ENCODE data around the gene ARHGEF2.
A peak's percentile ranks its signal among the peaks of the same experiment; 100 is the strongest.

The ARHGEF2 gene

DNA sequence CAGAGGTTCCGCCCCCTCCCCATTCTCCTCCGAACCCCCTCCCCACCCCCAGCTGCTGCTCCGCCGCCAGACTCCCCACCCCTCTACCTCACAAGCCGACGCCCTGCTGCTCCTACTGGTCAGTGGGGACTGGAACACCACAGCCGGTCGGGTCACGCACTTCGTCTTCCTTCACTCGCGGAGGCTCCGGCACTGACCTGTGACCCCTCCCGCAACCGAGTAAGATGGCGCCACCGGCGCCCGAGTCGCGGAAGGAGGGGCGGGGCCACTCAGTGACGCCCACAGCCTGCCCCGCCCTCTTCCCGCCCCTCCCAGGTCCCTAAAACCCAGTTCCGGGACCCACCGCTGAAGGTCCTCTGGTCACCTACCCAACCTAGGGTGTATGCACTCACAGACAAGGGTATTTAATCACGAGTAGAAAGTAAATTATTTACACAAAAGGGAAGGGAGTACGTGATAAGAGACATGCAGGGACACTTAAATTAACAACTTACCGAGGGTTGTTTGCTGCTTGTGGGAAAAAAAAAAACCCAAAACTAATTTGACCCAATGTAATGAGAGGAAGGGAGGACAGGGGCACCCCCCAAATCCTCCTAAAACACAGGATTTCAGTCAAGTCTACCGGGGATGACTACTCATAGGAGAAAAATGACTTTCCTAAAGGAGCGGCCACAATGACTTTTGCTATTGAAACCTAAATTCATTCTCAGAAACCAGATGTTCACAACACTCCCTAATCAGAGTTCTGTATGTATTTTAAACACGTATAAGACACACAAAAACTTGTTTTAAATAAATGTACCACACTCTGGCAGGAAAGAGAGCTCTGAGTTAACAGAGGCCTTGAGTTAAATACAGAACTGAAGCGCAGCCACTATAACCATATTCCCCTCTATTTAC lies 66.9 kb downstream of the ARHGEF2 start, which contains the start of gene RIT1:
Gene RIT1 (minus strand): TSS at position 194 of the 900 bp plus-strand sequence. CDS start 588 bp downstream, outside the sequence.
- DNase-seq (ENCODE audit: low read depth in 3 of 3), result peak; percentile 72 to 83 (median 74)

DNA sequence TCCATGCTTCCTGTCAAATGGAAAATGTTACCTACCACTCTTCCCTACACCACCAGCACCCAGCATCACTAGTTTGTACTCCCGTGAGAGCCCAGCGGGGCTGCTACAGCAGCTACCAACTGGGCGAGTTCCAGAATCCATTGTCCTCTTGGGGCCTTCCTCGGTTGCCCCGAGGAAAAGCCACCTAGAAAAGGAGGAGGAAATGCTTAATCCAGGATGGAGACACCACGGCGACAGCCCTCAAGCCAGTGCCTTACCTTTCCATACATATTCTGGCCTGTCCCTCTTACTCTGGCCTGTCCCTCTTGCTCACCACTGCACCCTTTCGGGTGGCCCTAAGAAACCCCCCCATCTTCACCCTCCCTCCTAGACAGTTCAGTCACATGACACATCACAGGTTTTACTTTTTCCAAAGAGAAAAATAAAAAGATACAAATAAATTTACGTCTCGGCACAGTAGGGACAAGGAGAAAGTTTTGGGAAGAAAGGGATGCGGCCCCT lies 67.7 kb downstream of the ARHGEF2 start:
- DNase-seq (ENCODE audit: low read depth in 3 of 3), result peak in 1 of 3 experiments; percentile 8

DNA sequence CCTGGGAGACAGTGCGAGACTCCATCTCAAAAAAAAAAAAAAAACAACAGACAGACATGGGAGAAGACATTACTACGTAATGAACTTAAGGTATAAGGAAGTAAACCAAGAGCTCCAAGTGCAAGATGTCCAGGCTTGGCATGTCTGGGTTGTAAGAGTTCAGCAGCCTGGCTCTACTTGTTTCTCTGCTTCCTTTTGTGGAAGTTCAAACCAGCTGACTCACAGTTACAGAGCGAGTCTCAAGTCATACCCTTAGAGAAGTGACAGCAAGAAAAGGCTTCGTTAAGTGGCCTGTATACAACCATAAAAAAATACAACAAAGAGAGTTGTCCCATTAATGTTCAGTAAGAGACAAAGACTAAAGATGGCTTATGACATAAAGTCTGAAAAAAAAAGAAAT lies 68.5 kb downstream of the ARHGEF2 start:
- no peak for DNase-seq (ENCODE audit: low read depth in 3 of 3)

DNA sequence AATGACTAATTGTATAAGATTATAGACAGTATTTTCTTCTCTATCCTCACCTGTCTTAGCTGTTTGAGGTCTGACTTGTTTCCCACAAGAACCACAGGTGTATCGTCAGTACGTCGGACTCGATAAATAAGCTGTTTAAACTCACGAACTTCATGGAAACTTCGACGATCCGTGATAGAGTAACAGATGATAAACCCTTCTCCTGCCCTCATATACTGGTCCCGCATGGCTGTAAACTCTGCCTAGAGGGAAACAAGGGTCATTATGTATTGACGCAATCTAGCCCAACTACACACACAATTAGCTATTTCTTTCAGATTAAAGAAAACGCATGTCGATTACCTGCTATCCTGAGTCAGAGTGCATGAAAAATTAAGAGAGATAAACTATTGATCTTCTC lies 74.1 kb downstream of the ARHGEF2 start:
- DNase-seq (ENCODE audit: low read depth in 3 of 3), result no peak

DNA sequence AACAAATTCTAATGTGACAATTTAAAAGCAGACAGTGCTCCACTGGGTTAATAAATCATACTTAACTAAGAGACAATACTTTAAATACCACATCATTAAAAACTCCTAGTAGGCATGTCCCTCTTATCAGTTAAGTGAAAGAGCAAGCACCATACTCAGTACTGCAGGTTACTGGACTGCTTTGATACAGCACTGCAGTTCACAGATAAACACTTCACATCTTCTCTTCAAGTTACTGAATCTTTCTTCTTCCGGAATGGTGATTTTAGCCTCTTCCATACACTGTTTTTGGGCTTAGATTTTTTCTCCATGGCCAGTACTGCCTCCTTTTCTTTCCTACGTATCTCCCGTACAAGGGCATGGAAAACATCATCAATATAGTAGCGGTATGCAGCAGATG lies 78.2 kb downstream of the ARHGEF2 start:
- no peak for DNase-seq (ENCODE audit: low read depth in 3 of 3)

DNA sequence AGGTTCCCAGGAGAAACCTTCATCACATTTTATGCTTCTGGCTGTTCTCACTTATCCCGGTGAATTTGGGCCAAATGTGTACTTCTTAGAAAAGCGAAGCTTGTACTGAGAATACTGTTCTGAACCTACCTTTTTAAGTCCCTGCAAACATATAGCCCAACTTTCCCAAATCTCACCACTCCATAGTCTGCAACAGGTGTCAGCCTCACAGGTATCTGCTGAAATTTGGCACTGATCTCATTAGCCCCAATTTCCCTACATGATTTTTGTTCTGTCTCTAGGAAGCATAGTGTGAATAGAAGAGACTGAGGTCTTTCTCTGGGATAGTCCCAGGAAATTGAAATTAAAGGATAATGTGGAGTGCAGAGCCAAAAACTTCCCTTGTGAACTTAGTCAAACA lies 78.7 kb downstream of the ARHGEF2 start:
- no peak for DNase-seq (ENCODE audit: low read depth in 3 of 3)

DNA sequence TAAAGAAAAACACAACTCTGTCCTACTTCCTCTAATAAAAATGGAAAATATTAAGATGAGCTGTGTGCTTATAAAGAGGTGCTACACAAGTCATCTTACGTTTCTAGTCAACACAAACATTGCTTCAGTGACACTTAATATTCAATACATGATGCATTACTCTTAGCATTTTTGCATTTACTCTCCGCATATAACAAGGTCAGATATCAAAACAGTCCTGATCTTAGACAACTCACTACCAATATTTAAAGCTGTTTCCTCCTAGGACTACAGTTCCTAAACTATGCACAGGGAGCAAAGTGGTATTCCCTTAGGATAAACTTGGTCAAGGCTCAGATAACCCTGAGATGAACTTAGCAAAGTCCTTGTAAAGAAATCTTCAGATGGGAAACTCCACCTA lies 79.5 kb downstream of the ARHGEF2 start:
- no peak for DNase-seq (ENCODE audit: low read depth in 3 of 3)

DNA sequence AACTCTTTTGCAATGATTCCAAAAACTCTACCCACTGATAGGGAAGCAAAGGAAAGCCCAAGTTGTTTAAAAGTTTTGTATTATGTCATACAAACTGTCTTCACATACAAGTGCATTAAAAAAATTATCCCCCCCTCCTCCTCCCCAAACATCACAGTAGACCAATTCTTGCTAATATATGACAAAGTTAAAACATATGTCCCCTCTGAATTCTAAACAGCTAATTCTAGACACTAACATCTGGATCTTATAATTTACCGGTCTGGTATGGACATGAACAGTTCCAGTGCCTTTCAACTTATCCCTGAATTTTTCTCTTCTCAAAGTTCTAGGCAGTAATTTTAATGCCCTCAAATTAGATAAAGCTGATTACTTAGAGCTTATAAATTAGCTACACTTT lies 80.6 kb downstream of the ARHGEF2 start:
- DNase-seq (ENCODE audit: low read depth in 3 of 3), result no peak

Data from stimulated activated CD4-positive, alpha-beta T cell treated with anti-CD3 and anti-CD28 coated beads, TNF-alpha, amount 100 ng/mL, for 24 hours (primary cell).